Measurements from ENCODE around the gene HMCN2. TPM values are rescaled to one million over a fixed set of nuclear protein-coding genes. Genes with fewer than 3 reads are reported as not detected.

Gene HMCN2
- total and polyA plus RNA-seq, 4 donors: 0.24 to 1.8 (median 0.29) TPM

DNA sequence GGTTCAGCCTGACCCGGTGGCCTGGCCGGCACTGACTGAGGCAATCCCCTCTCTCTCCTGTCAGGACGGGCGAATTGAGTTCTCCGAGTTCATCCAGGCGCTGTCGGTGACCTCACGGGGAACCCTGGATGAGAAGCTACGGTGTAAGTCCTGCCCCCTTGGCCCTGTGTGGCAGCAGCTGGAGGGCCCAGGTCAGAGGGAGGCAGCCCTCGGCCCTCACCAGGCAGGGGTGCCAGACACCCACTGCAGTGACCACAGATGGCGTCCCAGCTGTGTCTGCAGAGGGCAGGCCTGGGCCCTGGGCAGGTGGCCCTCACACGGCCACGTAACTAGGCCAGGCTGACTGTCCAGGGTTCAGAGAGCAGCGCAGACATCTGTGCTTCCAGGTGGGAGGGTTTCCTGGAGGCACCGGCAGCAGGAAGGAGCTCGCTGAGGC lies 45.9 kb upstream of the HMCN2 start:
- no peaks in the 10 kb centered on the region for H3K27me3 ChIP-seq (ENCODE audit: control insufficient read depth in 4 of 4, insufficient read depth in 4 of 4, low read length in 3 of 4)
- WGBS: 84% methylated on average over 16 of the region's 16 CpGs
- H3K9me3 ChIP-seq (ENCODE audit: control insufficient read depth in 4 of 4, low read length in 3 of 4): no peaks in the 10 kb centered on the region
- H3K9ac ChIP-seq (ENCODE audit: low read depth in 1 of 2, low read length in 2 of 2): no peak overlapping the region
- TF ChIP-seq HNF4A (conservative IDR thresholded peaks at IDR 0.05): no peak
- TF ChIP-seq FOXA1 (IDR thresholded peaks at IDR 0.05): no peak
- TF ChIP-seq YY1 (IDR thresholded peaks at IDR 0.05): no peak
- no peak for TF ChIP-seq NR2F2 (IDR thresholded peaks at IDR 0.05)
- no peak for TF ChIP-seq JUND (IDR thresholded peaks at IDR 0.05)
- TF ChIP-seq, protein P1, sequence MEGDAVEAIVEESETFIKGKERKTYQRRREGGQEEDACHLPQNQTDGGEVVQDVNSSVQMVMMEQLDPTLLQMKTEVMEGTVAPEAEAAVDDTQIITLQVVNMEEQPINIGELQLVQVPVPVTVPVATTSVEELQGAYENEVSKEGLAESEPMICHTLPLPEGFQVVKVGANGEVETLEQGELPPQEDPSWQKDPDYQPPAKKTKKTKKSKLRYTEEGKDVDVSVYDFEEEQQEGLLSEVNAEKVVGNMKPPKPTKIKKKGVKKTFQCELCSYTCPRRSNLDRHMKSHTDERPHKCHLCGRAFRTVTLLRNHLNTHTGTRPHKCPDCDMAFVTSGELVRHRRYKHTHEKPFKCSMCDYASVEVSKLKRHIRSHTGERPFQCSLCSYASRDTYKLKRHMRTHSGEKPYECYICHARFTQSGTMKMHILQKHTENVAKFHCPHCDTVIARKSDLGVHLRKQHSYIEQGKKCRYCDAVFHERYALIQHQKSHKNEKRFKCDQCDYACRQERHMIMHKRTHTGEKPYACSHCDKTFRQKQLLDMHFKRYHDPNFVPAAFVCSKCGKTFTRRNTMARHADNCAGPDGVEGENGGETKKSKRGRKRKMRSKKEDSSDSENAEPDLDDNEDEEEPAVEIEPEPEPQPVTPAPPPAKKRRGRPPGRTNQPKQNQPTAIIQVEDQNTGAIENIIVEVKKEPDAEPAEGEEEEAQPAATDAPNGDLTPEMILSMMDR (IDR thresholded peaks at IDR 0.05; ENCODE audit: low read depth, low read length, missing input control): no peak
- no peak for TF ChIP-seq HNF4G (IDR thresholded peaks at IDR 0.05)
- TF ChIP-seq, protein P2, sequence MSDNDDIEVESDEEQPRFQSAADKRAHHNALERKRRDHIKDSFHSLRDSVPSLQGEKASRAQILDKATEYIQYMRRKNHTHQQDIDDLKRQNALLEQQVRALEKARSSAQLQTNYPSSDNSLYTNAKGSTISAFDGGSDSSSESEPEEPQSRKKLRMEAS (IDR thresholded peaks at IDR 0.05): no peak
- H3K36me3 ChIP-seq (ENCODE audit: control insufficient read depth in 4 of 4, insufficient read depth in 3 of 4, low read depth in 1 of 4, low read length in 3 of 4): no peaks in the 10 kb centered on the region
- H3K27ac ChIP-seq (ENCODE audit: low read depth in 1 of 2, low read length in 2 of 2): no peak overlapping the region
- H3K4me1 ChIP-seq (ENCODE audit: control insufficient read depth in 4 of 4, insufficient read depth in 4 of 4, low read length in 3 of 4): no peaks in the 10 kb centered on the region
- H3K4me3 ChIP-seq (ENCODE audit: low read depth in 1 of 3, low read length in 3 of 3): no peak overlapping the region
- DNase-seq (ENCODE audit: low spot score): no peak

DNA sequence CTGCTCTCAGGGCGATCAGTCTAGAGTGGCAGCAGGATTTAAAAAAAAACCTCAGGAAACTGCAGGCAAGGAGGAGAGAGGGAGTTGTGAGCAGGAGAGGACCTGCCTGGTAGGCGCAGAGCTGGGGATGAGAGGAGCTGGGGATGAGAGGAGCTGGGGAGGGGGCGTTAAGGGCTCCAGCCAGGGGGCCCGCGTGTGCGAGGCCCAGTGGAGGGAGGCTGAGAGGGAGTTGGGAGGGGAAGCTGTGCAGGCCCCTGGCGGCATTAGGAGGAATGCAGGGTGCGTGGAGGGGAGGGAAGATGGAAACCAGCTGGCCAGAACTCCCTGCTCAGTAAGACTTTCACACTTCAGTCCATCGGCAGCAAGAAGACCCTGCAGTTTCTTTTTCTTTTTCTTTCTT lies 45.2 kb upstream of the HMCN2 start:
- DNase-seq (ENCODE audit: low spot score): no peak
- Histone ChIP-seq H3K9ac (ENCODE audit: low read depth in 1 of 2, low read length in 2 of 2) (no peak overlapping the region), H3K9me3 (ENCODE audit: control insufficient read depth in 4 of 4, low read length in 3 of 4) (no peaks in the 10 kb centered on the region), H3K27me3 (ENCODE audit: control insufficient read depth in 4 of 4, insufficient read depth in 4 of 4, low read length in 3 of 4) (no peaks in the 10 kb centered on the region), H3K4me1 (ENCODE audit: control insufficient read depth in 4 of 4, insufficient read depth in 4 of 4, low read length in 3 of 4) (no peaks in the 10 kb centered on the region), H3K4me3 (ENCODE audit: low read depth in 1 of 3, low read length in 3 of 3) (no peak overlapping the region), H3K27ac (ENCODE audit: low read depth in 1 of 2, low read length in 2 of 2) (no peak overlapping the region), H3K36me3 (ENCODE audit: control insufficient read depth in 4 of 4, insufficient read depth in 3 of 4, low read depth in 1 of 4, low read length in 3 of 4) (no peaks in the 10 kb centered on the region)
- 72% methylated on average over 9 of the region's 9 CpGs for WGBS
- TF ChIP-seq, protein P1 (IDR thresholded peaks at IDR 0.05; ENCODE audit: low read depth, low read length, missing input control): peak; percentile 8
- TF ChIP-seq, protein P3, sequence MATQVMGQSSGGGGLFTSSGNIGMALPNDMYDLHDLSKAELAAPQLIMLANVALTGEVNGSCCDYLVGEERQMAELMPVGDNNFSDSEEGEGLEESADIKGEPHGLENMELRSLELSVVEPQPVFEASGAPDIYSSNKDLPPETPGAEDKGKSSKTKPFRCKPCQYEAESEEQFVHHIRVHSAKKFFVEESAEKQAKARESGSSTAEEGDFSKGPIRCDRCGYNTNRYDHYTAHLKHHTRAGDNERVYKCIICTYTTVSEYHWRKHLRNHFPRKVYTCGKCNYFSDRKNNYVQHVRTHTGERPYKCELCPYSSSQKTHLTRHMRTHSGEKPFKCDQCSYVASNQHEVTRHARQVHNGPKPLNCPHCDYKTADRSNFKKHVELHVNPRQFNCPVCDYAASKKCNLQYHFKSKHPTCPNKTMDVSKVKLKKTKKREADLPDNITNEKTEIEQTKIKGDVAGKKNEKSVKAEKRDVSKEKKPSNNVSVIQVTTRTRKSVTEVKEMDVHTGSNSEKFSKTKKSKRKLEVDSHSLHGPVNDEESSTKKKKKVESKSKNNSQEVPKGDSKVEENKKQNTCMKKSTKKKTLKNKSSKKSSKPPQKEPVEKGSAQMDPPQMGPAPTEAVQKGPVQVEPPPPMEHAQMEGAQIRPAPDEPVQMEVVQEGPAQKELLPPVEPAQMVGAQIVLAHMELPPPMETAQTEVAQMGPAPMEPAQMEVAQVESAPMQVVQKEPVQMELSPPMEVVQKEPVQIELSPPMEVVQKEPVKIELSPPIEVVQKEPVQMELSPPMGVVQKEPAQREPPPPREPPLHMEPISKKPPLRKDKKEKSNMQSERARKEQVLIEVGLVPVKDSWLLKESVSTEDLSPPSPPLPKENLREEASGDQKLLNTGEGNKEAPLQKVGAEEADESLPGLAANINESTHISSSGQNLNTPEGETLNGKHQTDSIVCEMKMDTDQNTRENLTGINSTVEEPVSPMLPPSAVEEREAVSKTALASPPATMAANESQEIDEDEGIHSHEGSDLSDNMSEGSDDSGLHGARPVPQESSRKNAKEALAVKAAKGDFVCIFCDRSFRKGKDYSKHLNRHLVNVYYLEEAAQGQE (IDR thresholded peaks at IDR 0.05): no peak
- no peak for TF ChIP-seq JUND (IDR thresholded peaks at IDR 0.05)
- TF ChIP-seq FOXA2 (IDR thresholded peaks at IDR 0.05): no peak
- TF ChIP-seq GABPA (IDR thresholded peaks at IDR 0.05 in 1 of 2, conservative IDR thresholded peaks at IDR 0.05 in 1 of 2): no peak
- TF ChIP-seq SP1 (IDR thresholded peaks at IDR 0.05): no peak
- TF ChIP-seq, protein P4, sequence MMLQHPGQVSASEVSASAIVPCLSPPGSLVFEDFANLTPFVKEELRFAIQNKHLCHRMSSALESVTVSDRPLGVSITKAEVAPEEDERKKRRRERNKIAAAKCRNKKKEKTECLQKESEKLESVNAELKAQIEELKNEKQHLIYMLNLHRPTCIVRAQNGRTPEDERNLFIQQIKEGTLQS (IDR thresholded peaks at IDR 0.05): no peak
- TF ChIP-seq HNF4A (conservative IDR thresholded peaks at IDR 0.05): no peak
- TF ChIP-seq EGR1 (IDR thresholded peaks at IDR 0.05; ENCODE audit: low read depth in 2 of 2): no peak
- no peak for TF ChIP-seq TAF1 (conservative IDR thresholded peaks at IDR 0.05)
- no peak for TF ChIP-seq FOXA1 (IDR thresholded peaks at IDR 0.05)
- peak in 1 of 2 donors; percentile 25 for TF ChIP-seq RAD21 (IDR thresholded peaks at IDR 0.05)
- TF ChIP-seq YY1 (IDR thresholded peaks at IDR 0.05): no peak

Data from liver (tissue), 9 donors.